Stimulated activated naive B cell treated with anti-CD40 and anti-IgM and Interleukin-4, amounts not matched to agents 10 μg/mL and 1 μg/mL and 100 μg/mL, for 72 hours (primary cell): Measurements from ENCODE around the gene VANGL2.

Experiments used
- ATAC-seq, 2 donors: fragments of 150-1000 bp; cut with Tn5 transposase; replicated peaks; 2 replicates each; pipeline ENCODE4 v1.10.0; 2021; ENCODE audit warnings: moderate library complexity in 1 of 2
- DNase-seq: peaks from one replicate; pipeline ENCODE4 v3.0.0; 2021
- H3K27ac Mint-ChIP-seq: one replicate; pipeline ENCODE4 v1.8.0; 2022; ENCODE audit warnings: mild to moderate bottlenecking, mixed read lengths
- H3K27me3 Mint-ChIP-seq, 2 donors: one replicate each; pipeline ENCODE4 v1.8.0; 2022; ENCODE audit warnings: mixed read lengths in 2 of 2
- H3K36me3 Mint-ChIP-seq, 2 donors: one replicate each; pipeline ENCODE4 v1.8.0; 2022; ENCODE audit warnings: mixed read lengths in 2 of 2, mild to moderate bottlenecking in 1 of 2
- H3K4me1 Mint-ChIP-seq, 2 donors: one replicate each; pipeline ENCODE4 v1.8.0; 2022; ENCODE audit warnings: mixed read lengths in 2 of 2, mild to moderate bottlenecking in 1 of 2
- H3K4me3 Mint-ChIP-seq, 2 donors: one replicate each; pipeline ENCODE4 v1.8.0; 2022; ENCODE audit warnings: mild to moderate bottlenecking in 2 of 2, mixed read lengths in 2 of 2, moderate library complexity in 1 of 2
- H3K9me3 Mint-ChIP-seq, 2 donors: one replicate each; pipeline ENCODE4 v1.8.0; 2022; ENCODE audit warnings: mixed read lengths in 2 of 2, mild to moderate bottlenecking in 1 of 2

Gene VANGL2

DNA sequence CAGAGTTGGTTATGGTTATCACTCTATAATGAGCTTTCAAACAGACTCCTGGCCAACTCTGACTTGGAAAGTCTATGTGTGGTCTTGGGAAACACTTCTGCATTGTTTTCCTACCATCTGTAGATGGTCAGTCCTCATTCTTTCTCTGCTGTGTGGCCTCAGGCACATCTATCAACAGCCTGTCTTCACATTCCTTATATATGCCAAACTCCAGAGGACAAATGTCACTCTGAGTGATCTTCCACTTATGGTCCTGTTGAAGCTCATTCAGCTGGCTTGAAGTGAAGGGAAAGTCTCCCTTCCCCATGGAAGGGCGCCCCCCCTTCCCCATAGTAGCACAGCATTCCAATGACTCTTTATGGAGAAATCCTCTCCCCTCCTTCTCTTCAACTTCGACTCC lies 58.7 kb downstream of the VANGL2 start:
- Mint-ChIP-seq H3K36me3 (peaks cover 6 to 15% of the 10 kb centered on the region in 2 donors), H3K27ac (peak overlapping the region; percentile 97), H3K4me3 (peak overlapping the region; percentile 36 to 56), H3K27me3 (no peaks in the 10 kb centered on the region), H3K4me1 (peaks cover 56 to 90% of the 10 kb centered on the region in 2 donors), H3K9me3 (peaks cover under 1 to 4% of the 10 kb centered on the region in 2 donors)
- DNase-seq (no peak), ATAC-seq (no peak)

DNA sequence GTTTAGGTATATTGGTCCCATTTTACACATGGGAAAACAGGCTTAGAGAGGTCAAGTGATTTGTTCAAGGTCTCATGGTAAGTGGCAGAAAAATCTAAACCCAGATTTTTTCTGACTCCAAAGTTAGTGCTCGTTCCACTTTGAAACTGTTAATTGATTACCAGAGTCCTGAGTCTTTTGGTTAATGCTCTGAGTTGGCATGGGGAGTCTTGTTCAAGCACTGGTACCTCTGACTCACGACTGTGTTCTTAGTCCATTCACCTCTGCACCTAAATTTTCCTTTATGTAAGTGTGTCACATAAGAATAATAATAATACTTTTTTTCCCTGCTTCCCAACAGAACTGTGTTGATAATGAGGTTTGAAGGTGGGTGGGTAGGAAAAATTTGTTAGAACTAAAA lies 59.3 kb downstream of the VANGL2 start:
- Mint-ChIP-seq H3K4me1 (peaks cover 57 to 91% of the 10 kb centered on the region in 2 donors), H3K9me3 (peaks cover 4% of the 10 kb centered on the region in 2 donors), H3K27ac (peak overlapping the region; percentile 97), H3K4me3 (peak overlapping the region; percentile 56 to 75), H3K27me3 (no peaks in the 10 kb centered on the region), H3K36me3 (peaks cover 8 to 19% of the 10 kb centered on the region in 2 donors)
- ATAC-seq (peak; percentile 61 to 70), DNase-seq (no peak)

DNA sequence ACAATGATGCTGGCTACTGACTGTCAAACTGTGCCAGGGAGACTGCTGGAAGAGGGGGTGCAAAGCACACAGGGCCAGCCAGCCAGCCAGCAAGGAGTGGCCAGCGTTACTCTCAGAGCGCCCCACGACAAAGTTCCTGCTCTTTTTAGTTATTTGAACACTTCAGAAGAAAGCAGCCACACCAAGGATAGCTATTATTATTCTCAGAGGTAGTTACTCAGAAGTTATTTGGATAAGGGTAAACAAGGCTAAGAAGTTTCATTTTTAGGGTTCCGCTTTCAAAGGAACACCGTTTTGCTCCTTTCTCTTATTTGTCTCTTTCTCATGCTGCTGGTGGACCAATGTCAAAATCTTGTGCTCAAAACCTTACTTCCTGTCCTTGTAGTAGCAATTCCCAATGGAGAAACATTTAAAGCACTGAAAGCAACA lies 59.9 kb downstream of the VANGL2 start:
- DNase-seq (peak; percentile 60), ATAC-seq (peak; percentile 76 to 84)
- H3K9me3 Mint-ChIP-seq = peaks cover 5 to 6% of the 10 kb centered on the region in 2 donors
- H3K27me3 Mint-ChIP-seq = no peaks in the 10 kb centered on the region
- peaks cover 55 to 91% of the 10 kb centered on the region in 2 donors for H3K4me1 Mint-ChIP-seq
- peak overlapping the region; percentile 97 for H3K27ac Mint-ChIP-seq
- H3K4me3 Mint-ChIP-seq = peak overlapping the region; percentile 69 to 75
- H3K36me3 Mint-ChIP-seq = peaks cover 11 to 21% of the 10 kb centered on the region in 2 donors

DNA sequence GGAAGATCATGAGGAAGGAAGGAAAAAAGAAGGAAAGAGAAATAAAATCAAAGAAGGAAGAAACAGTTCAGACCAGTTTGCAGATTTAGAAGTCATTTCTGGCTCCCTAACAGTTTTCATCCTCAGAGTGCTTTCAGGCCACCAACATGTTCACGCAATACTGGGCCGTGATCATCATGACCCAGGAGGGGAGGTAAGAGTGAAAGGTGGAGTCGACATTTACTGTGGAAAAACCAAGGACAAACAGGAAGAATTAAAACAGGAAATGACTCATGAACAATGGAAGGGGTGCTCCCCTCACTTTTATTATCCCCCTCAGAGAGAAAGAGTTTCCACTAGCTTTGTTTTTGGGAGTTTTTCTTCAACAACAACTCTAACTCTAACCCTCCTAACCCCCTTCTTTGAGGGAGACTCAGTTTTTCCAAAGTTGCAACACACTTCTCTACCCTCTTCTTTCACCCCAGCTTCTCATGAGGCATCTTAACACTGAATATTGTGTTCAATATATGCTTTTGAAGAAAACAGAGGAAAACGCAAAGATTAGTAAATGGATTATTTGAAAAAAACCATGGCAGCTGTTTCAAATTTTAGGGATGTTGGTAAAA lies 60.4 kb downstream of the VANGL2 start:
- DNase-seq (peak; percentile 56), ATAC-seq (peak; percentile 72)
- Mint-ChIP-seq H3K27me3 (no peaks in the 10 kb centered on the region), H3K9me3 (peaks cover 8 to 9% of the 10 kb centered on the region in 2 donors), H3K4me1 (peaks cover 57 to 91% of the 10 kb centered on the region in 2 donors), H3K4me3 (peak overlapping the region; percentile 69 to 75), H3K27ac (peak overlapping the region; percentile 97), H3K36me3 (peaks cover 15 to 26% of the 10 kb centered on the region in 2 donors)

DNA sequence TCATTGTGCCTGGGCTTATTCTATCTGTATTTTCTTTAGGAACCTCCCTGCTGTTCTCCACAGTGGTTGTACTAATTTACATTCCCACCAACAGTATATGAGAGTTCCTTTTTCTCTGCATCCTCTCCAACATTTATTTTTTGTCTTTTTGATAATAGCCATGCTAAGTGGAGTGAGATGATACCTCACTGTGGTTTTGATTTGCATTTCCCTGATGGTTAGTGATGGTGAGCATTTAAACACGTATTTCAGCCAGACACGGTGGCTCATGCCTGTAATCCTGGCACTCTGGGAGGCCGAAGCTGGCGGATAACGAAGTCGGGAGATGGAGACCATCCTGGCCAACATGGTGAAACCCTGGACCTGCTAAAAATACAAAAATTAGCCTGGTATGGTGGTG lies 64.8 kb downstream of the VANGL2 start:
- peaks cover 15 to 18% of the 10 kb centered on the region in 2 donors for H3K36me3 Mint-ChIP-seq
- H3K27ac Mint-ChIP-seq = peak overlapping the region; percentile 99
- H3K9me3 Mint-ChIP-seq = peaks cover 9 to 12% of the 10 kb centered on the region in 2 donors
- DNase-seq = no peak
- no peaks in the 10 kb centered on the region for H3K27me3 Mint-ChIP-seq
- H3K4me1 Mint-ChIP-seq = peaks cover 51 to 86% of the 10 kb centered on the region in 2 donors
- ATAC-seq = no peak
- peak overlapping the region; percentile 71 to 75 for H3K4me3 Mint-ChIP-seq

DNA sequence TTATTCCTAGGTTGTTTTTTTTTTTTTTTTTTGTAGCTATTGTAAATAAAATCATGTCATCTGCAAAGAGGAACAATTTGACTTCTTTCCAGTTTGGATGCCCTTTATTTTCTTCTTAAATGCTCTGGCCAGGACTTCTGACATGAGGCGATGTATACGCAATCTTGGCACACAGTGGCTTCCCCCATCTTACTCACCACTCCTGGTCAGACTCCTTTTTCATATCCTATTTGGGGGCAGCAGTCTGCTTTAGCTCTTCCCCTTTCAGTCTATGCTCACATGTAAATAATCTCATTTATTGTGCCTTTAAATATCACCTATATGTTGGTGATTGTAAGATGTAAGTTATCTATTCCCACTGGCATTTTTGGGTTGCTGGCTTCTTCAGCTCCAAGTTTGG lies 66.6 kb downstream of the VANGL2 start:
- ATAC-seq (peak; percentile 83 to 87), DNase-seq (no peak)
- Mint-ChIP-seq H3K4me1 (peaks cover 39 to 70% of the 10 kb centered on the region in 2 donors), H3K27me3 (no peaks in the 10 kb centered on the region), H3K27ac (peak overlapping the region; percentile 99), H3K36me3 (peaks cover 15 to 18% of the 10 kb centered on the region in 2 donors), H3K4me3 (peak overlapping the region; percentile 26 to 37), H3K9me3 (peaks cover 9 to 12% of the 10 kb centered on the region in 2 donors)

DNA sequence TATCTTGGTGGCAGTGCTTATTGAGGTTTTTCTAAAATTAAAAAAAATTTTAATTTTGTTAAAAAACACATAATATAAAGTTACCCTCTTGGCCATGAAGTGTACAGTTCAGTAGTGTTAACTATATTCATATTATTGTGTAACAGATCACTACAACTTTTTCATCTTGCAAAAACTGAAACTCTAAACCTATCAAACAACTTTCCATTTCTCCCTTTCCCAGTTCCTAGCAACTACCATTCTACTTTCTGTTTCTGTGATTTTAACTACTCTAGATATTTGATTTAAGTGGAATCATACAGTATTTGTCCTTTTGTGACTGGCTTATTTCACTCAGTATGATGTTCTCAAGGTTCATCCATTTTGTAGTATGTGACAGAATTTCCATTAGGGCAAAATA lies 67.2 kb downstream of the VANGL2 start:
- Mint-ChIP-seq H3K27ac (peak overlapping the region; percentile 53), H3K9me3 (peaks cover 9 to 12% of the 10 kb centered on the region in 2 donors), H3K4me1 (peaks cover 36 to 64% of the 10 kb centered on the region in 2 donors), H3K36me3 (peaks cover 15 to 18% of the 10 kb centered on the region in 2 donors), H3K4me3 (peak overlapping the region in 1 of 2 donors; percentile 44), H3K27me3 (no peaks in the 10 kb centered on the region)
- DNase-seq (no peak), ATAC-seq (peak in 1 of 2 donors; percentile 8)

DNA sequence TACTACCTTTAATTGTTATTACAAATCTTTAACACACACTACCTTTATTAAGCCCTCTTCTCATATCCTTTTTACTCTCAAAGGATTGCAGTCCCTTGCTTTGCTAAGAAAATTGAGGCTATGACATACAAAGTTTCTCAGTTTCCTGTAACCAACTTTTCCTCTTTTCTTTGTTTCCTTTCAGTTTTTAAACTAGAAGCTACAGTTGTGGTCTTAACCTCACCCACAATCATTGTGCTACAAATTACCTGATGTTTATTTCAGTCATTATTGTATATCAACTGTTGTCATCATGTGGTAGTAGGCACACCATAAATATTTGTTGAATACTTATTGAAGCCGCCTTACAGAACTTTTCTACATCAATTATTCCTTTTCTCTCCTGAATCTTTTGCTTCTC lies 70.9 kb downstream of the VANGL2 start:
- H3K9me3 Mint-ChIP-seq = no peaks in the 10 kb centered on the region
- ATAC-seq (peak in 1 of 2 donors; percentile 13), DNase-seq (no peak)
- H3K4me3 Mint-ChIP-seq = no peak overlapping the region
- H3K27ac Mint-ChIP-seq = no peak overlapping the region
- peaks cover 19 to 28% of the 10 kb centered on the region in 2 donors for H3K4me1 Mint-ChIP-seq
- no peaks in the 10 kb centered on the region for H3K36me3 Mint-ChIP-seq
- no peaks in the 10 kb centered on the region for H3K27me3 Mint-ChIP-seq

DNA sequence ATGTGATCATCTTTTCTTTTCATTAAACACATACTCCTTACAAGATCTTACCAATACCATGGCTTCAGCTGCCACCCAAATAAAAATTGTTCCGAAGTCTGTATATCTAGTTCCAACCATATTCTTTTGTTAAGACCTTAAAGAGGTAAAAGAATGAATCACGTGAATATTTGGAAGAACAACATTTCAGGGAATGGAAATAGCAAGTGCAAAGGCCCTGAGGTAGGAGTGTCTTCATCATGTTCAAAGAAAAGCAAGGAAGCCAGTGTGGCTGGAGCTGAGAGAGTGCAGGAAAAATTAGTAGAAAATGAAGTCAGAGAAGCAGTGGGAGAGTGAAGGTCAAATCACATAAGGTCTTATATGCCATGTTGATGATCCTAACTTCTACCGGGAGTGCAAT lies 71.7 kb downstream of the VANGL2 start:
- H3K4me1 Mint-ChIP-seq = peaks cover 13 to 19% of the 10 kb centered on the region in 2 donors
- no peak for DNase-seq
- no peak overlapping the region for H3K4me3 Mint-ChIP-seq
- H3K9me3 Mint-ChIP-seq = no peaks in the 10 kb centered on the region
- no peaks in the 10 kb centered on the region for H3K36me3 Mint-ChIP-seq
- H3K27ac Mint-ChIP-seq = no peak overlapping the region
- no peaks in the 10 kb centered on the region for H3K27me3 Mint-ChIP-seq
- ATAC-seq = no peak

DNA sequence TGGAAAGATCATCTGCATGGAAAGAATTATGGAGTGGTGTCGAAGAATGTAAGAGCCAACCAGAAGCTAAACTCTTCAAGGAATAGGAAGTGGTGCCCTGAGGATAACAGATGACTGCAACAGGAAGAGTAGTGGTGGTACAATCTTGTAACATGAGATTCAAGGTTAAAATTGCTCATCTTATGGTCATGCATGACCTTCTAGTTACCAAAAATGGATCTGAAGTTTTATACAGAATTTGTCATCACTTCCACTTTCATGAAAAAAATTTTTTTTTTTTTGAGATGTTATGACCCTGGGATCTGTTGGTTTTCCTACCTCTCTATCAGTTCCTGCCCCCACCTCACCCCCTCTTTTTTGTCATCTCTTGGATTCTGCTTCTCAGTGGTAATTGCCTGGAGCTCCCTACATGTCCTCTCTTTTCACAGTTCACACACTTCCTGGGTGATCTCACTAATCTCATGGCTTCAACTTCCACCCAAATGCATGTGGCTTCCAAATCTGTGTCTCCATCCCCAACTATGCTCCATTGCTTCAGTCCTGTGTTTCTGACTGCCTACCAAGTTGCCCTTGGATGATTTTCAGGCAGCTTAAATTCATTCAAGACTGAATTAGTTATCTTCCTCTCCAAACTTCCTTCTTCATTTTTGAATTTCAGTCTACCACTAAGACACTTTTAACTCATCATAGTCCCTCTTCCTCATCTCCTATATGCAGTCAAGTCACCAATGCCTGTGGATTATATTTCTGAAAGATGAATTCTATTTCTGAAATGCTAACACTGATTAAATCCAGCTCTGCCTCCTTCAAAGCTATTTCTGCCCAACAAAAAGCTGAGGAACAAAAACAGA lies 74.3 kb downstream of the VANGL2 start:
- ATAC-seq (peak; percentile 97), DNase-seq (peak; percentile 42)
- Mint-ChIP-seq H3K9me3 (peaks cover 9% of the 10 kb centered on the region in 2 donors), H3K4me1 (peaks cover 17 to 20% of the 10 kb centered on the region in 2 donors), H3K4me3 (no peak overlapping the region), H3K27ac (no peak overlapping the region), H3K36me3 (peaks cover 12 to 14% of the 10 kb centered on the region in 2 donors), H3K27me3 (no peaks in the 10 kb centered on the region)
